Measurements from ENCODE around the gene LRRC56.

LRRC56 gene

DNA sequence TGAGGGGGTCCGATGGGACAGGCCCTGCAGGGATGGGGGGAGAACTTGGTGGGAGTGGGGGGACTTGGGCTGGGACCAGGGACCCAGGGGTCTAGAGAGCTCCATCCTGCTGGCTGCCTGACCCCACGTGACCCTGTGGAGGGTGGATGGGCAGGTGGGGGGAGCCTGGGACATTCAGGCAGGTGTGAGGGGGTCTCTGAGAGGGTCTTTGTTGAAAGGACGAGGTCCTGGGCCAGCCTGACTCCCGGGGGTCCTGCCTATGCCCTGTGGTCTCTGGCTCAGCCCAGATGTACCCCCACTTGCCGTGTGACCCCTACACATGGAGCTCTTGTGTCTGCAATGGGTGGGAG is 7.5 kb downstream of the LRRC56 start:
- no peak for DNase-seq

DNA sequence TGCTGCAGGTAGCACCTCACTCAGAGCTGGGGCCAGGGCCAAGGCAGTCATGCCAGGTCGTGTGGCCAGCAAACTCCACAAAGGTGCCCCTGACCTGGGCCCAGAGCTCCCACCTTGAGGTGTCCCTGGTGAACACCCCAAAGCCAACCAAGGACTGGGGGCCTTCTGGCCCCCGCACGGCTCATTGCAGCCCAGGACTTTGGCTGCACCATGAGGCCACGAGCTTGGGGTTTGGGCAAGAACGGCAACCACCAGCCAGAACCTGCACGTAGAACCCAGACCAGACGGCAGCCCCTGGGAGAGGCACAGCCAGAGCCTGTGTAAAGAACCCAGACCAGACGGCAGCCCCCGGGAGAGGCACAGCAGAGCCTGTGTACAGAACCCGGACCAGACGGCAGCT is 7.8 kb downstream of the LRRC56 start:
- no peak for DNase-seq

DNA sequence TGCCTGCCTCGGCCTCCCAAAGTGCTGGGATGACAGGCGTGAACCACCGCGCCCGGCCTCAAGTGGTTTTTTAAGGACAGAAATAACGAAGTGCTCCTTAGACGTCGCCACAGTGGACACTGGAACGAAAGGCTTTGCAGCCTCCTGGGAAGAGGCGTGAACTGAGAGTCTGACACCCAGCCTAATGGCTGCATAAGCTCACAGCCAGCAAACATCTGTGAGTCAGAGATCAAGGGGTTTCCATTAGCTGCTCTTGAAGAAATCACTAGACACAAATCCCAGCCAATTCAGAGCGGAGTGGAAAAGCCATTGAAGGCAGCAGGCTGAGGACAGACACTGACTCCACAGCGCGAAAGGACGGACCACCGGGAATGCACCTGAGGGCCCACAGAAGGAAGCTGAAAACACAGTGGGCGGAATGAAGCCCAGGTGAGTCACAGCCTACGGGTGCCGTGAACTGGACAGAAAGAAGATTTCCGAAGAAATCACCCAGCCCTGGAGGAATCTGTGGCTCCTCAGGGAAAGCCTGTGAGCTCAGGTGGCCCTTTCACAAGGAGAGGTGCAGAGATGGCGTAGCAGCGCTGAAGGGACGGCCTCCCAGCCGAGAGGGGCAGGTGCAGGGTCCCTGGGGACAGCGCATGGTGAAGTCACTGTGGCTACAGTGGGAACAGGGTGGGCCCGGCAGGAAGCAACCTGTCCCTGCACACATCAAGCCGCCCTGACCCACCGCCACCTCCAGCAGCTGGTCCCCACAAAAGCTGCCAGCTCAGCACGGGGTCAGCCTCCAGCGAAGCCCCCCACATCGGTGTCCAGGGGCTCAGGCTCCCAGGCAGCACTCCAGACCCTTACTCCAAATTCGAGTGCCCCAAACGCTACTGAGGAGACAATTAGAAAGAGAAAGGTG is 11.6 kb downstream of the LRRC56 start:
- no peak for DNase-seq

DNA sequence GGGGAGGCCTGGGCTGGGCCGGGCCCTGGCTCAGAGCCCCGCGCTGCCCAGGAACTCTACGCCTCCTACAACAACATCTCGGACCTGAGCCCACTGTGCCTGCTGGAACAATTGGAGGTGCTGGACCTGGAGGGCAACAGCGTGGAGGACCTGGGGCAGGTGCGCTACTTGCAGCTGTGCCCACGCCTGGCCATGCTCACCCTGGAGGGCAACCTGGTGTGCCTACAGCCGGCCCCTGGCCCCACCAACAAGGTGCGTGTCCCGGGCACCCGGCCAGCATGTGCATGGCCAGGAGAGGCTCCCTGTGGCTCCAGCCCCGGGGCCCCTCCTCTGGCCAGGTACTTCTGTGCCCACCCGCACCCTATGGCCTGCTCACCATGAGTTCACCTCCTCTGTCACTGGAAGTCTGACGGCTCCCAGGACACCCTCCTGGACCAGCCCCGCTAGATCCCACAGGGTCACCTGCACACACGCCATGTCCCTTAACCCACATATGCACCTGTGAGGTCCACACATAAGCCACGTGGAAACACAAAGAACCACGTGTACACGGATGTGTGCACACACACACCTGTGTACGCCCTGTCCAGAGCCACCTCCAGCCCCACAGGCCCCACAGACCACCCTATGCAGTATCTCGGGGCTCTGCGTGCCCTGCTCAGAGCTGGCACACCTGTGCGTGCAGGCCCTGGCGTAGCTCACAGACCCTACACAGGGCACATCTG is 12.9 kb downstream of the LRRC56 start:
- no peak for DNase-seq

DNA sequence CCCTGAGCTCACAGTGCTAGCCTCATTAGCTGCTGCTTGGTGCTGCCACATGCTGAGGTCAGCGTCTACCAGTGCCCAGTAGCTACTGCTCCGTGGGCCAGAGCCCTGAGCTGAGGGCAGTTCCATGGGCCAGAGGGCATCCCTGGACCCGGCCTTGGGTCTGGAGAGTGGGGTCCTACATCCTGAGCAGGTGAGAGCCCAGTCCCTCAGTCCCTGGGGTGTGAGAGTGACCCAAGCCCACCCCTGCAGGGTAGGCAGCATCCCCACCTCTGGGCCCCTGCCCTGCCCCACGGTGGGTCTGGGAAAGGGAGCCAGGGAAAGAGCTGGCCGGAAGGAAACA is 13.4 kb downstream of the LRRC56 start:
- DNase-seq, result no peak

DNA sequence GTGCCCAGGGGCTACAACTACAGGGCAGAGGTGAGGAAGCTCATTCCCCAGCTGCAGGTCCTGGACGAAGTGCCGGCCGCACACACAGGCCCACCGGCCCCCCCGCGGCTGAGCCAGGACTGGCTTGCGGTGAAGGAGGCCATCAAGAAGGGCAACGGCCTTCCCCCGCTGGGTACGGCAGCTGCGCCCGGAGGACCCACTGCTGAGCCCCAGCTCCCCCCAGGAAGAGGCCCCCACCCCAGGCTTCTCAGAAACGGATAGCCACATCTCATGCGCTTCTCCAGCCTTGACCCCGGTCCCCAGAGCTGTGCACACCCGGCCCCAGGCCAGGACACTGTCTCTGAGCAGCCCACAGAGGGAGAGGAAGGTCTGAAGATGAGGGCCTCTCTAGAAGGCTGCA is 13.8 kb downstream of the LRRC56 start:
- no peak for DNase-seq

DNA sequence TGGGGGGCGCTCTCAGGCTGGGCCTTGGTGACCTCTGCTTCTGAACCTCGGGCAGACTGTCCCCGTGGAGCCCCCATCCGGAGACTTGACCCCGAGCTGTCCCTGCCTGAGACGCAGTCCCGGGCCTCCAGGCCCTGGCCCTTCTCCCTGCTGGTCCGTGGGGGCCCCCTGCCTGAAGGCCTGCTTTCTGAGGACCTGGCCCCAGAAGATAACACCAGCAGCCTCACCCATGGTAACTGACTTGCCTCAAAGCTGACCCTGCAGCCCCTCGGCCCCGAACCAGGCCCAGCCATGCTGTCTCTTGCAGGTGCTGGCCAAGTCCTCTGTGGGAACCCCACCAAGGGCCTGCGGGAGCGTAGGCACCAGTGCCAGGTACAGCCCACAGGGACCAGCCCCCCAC is 14.3 kb downstream of the LRRC56 start:
- no peak for DNase-seq

DNA sequence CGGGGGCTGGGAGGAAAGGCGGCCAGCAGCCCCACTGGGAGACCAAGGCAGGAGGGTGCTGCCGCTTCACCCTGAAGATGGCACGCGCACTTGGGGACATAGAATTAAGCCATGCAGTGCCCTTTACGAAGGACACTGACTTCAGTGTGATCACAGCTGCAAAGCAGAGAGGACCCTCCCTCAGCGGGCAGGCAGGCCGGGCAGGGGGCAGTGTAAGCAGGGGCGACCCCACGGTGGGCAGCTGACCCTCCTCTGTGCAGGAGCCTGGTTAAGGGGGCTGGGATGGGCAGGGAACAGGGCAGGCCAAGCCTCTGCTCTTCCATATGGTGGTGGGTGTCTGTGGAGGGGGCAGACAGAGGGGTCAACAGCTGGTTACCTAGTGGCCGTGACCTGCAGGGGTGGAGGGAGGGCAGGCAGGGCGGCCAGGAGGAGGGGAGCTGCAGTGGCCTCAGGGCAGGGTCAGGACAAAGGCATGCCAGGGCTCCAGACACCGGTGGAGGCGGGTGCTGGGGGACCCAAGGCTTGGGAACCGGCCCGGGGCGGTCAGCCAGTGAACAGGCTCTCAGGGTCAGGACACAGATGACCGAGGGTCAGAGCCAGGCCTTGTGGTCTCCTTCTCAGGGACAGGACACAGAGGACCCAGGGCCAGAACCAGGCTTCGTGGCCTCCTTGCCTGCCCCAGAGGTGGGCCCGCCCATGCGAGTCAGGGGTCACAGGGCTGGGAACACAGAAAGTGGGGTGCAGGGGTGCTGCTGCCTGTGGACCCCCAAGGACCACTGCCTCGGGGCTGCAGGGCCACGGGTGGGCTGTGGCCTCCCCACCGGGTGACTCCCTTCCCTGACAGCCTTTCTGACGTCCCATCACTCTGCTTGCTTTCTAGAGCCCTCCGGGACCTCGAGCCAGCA is 16.0 kb downstream of the LRRC56 start:
- no peak for DNase-seq

DNA sequence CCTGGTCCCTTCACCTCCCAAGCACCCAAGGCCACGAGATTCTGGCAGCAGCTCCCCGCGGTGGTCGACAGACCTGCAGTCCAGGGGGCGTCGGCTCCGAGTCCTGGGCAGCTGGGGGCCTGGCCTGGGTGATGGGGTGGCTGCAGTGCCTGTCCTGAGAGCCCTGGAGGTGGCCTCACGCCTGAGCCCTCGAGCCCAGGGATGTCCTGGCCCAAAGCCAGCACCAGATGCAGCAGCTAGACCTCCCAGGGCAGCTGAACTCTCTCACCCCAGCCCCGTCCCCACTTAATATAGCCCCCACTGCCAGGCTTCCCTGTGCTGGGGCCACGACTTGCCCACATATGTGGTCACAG is 16.6 kb downstream of the LRRC56 start:
- DNase-seq, result no peak

DNA sequence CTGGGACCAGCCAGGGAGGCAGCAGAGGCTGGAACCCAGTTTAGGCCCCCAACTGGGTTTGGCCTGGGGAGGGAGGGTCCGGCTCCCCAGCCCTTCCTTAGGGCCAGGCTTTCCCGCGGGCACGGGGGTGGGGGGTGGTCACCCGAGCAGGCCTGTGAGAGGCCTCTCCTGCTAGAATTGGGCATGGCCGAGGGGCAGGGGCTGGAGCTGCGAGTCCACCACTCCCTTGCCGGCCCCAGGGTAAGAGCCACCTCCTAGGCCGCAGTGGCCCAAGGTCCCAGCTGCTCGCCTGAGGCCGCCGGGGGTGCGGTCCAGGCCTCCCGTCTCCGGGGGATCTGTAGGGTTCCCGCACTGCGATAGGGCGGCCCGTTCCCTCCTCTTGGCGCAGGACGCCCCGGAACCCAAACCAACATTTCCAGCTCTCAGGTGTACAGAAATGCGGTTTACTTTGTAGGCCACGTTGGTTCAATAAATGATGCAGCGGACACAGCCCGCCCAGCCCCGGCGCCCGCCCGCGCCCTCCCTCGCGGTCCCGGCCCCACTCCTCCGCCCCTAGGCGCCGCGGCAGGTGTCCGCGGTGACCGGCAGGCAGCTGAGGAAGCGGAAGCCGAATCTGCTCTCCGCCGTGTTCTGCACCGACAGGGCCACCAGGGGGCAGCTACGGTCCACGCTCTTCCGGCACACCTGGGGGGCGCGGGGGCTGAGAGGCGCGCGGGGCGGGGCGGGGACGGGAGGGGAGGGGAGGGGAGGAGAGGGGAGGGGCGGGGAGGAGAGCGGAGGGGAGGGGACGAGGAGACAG is 17.3 kb downstream of the LRRC56 start:
- DNase-seq, result peak; percentile 55 to 76 (median 71)

DNA sequence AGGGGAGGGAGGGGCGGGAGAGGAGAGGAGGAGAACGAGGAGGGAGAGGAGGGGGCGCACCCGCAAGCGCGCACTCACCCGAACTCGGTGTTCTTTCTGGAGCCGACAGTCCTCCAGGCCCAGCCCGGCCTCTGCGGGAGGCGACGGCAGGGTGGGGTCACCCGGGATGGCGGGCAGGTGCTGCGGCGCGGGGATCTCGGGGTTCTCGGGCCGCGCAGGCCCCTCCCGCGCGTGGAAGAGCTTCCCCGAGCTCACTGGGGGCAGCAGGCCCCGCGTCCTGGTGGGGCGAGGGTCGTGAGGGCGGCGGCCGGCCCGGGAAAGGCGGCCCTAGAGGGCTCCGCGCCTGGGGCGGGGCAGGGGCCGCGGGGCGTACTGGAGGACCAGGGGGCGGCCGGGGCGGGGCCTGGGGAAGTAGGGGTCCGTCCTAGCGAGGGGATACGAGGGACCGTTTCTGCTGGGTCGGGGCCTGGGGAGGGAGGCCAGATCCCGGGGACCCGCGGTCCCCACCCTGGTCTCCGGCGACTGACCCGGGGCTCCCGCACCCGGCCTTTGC is 18.0 kb downstream of the LRRC56 start:
- DNase-seq, result peak in 2 of 6 experiments; percentile 46 to 54

DNA sequence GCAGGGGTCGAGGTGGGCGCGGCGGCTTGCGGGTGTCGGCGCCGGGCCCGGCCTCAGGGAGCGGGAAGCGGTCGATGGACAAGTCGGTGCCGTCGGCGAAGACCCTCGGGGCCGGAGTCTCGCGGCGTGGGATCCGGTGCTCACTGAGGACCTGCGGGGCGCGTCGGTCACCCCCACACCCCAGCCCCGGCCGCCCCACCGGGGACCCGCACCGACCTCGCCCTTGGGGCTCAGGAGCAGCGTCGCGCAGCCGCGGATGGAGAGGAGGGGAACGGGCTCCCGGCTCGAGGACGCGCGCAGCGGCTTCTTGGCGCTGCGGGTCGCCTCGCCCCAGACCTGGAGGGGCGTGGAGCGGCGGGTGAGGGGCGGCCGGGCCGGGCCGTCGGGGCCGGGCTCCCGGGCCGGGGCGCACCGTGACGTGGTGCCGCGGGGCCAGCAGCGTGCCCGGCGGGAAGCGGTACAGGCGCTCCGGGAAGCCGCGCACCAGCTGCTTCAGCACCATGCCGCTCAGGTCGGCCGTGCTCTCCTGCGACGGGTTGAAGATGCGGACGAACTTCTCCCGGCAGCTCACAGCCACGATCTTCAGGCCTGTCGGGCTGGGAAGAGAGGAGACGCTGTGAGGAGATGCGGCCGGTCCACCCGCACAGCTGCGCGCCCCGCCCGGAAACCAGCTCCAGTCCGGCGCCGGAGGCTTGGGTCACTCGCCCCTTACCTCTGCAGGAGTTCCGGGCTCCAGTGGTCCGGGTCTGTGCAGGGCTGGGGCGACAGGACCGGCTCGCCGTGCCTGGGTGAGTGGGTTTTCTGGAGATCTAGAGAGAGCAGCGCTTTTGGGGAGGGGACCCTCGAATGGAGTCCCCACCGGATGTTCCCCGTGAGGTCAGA is 18.7 kb downstream of the LRRC56 start:
- peak in 2 of 6 experiments; percentile 38 to 54 for DNase-seq

DNA sequence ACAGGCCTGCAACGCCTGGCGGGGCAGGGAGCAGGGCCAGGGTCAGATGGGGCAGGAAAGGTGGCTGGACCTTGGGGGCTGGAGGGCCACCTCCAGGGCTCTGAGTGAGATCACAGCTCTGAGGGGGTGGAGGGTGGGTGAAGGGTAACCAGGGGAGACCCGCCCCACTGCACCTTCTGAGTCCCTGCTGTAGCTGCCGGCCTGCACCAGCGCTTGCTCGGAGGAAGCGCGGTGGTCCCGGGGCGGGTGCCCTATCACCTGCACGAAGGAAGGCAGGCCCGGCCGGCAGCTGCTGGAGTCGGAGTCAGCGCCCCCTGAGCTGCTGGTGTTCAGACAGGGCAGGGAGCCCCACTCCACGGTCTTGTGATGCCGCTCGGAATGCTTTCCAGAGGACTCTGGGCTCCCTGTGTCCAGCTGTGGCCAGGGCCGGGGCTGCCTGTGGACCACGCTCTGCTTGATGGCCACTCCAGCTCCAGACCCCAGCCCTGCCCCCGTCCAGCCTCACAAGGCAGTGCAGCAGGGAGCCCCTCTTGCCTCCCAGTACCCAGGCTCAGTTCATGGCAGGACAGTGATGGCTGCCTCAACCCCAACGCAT is 19.4 kb downstream of the LRRC56 start:
- DNase-seq, result no peak

DNA sequence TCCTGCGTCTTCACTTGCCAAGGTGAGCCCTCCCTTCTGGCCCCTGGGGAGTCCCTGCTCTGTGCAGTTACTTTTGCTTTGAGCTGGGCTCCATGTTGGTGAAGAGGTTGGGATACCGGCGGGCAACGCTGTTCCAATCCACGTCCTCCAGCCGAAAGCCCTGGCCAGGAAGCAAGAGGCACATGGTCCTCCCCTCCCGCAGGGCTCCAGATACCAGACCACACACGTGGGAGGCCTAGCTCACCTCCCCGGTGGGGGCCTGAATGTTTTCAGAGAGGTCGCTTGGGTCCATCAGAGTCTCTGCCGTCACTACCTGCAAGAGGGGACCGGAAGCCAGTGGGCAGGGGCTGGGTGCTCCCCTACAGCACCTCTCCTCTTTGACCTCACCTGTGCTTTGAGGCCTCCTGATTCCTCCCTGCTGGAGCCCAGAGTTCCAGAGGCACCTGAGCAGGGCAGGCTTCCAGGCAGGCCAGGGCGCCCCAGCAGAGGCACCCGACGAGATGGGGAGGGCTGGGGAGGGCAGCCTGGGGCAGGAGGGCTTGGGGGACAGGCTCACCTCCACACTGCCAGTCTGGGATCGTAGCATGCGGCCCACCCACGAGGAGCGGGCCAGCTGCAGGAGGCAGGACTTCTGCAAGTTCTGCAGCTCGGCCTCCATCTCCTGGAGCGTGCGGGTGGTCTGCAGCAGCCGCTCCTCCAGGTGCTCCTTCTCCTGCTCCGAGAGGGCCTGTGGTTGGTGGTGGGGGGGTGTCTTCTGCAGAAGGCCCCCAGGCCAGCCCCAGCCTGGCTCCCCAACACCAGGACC is 20.2 kb downstream of the LRRC56 start:
- DNase-seq, result no peak

DNA sequence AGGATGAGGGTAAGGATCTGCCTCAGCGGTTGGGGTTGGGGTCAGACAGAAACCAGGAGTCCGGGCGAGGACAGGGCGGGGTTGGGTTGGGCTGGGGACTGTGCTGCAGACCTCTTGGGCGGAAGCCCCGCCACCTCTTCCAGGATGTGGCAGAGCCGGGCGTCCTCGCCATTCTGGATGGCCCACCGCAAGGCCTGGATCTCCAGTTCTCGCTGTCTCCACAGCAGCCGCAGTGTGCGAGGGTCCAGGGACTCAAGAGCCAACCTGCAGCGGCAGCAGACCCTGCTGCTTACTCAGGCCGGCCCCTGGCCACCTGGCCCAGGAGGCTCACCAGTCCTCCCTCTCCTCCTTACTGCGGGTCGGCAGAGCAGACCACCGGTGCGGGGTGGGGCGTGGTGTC is 21.2 kb downstream of the LRRC56 start:
- DNase-seq, result no peak

DNA sequence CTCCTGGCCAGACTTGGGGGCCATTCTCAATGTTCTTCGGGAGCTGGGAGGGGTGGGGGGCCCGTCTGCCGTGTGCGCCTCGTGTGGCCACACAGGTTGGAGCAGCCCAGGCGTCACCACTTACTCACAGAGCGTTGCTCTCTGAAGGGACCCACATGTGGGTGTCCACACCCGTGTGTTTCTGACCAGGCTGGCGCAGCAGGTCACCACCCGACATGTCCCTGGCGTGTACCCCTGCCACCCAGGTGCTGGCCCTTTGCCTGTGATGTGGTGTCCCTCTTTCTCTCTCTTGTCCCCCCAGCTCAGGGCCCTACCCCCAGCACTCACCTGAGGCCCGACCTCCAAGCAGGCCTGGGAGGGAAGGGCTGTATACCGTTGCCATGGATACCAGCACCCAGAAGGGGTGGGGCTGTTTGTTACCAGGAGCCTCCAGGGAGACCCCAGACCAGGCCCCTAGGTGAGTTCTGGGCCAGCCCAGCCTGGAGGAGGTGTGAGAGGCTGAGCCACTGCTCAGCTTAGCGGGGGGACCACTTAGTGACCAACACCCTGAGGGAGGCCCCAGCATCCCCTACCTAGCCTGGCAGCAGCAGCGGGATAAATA is 21.8 kb downstream of the LRRC56 start:
- DNase-seq, result peak in 2 of 6 experiments; percentile 42 to 49

DNA sequence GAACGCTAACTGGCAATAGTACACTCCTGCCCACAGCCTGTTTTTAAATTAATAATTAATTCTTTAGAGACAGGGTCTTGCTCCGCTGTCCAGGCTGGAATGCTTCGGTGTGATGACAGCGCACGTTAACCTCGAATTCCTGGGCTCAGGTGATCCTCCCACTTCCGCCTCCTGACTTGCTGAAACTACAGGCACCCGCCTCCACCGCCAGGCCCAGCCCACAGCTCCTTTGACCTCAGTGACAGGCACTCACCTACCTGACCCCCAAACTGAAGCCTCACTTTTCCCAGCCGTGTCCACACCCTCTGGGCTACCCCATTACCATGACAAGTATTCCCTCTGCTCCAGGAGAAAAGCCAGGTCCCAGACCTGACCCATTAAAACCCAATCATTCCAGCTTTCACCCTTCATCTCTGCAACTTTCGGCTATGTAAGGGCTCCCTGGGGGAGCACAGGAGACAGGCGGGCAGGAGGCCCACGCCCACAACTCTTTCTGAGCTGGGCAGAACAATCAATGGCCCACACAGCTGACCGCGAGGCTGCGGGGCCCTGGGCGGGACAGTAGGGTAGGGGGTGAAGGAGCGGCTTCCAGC is 22.5 kb downstream of the LRRC56 start:
- DNase-seq, result peak in 3 of 6 experiments; percentile 25 to 53 (median 34)

DNA sequence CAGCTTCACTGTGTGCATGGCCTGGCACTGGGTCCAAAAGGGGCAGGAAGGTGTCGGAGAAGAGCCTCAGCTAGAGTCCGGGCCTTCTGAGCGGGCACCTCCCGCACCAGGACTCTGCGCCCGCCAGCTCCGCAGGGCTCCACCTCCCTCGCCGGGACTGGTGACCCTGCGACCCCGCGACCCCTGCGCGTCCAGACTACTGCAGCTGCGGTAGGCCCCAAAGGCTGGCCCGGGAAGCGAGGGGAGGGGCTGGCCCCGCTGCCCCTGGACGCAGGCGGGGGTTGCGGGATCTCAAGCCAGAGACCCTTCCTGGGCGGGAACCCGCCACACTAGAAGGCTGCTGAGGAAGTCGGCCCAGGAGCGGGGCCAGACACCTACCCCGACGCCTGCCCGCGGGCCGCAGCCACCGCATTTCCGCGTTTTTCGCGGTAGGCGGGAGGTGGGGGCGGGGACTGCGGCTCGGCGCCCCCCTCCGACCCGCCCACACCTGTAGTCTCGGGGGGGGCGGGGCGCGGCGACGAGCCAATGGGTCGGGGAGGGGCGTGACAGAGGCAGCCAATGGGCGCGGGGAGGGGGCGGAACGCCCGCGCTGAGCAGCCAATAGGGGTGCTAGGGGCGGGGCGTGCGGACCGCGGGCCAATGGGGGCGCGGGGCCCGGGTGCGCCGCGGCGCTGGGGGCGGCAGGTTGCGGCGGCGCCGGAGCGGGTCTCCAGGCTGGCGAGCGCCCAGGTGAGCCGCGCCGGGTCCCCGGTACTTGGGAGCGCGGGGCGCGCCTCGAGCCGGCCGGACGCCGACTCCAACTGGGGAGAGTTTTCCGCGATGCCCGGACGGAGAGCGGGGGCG is 23.2 kb downstream of the LRRC56 start, which contains the start of the genes LMNTD2 and RASSF7:
Gene LMNTD2, minus strand, starts transcription at position 434 of the 843 bp plus-strand sequence. Its CDS starts 22 bp downstream, at position 412.
Gene RASSF7, plus strand, starts transcription at position 666 of the 843 bp plus-strand sequence. CDS start 799 bp downstream, outside the sequence.
- DNase-seq, result peak; percentile 89 to 96 (median 95)
